ENCODE results near the gene NHLRC1.

NHLRC1 gene

GRCh38 chr6:18072841-18073240 lies 49.6 kb downstream of the NHLRC1 start:
- DNase-seq (ENCODE audit: low read depth) = no peak
- TF ChIP-seq, protein P1, sequence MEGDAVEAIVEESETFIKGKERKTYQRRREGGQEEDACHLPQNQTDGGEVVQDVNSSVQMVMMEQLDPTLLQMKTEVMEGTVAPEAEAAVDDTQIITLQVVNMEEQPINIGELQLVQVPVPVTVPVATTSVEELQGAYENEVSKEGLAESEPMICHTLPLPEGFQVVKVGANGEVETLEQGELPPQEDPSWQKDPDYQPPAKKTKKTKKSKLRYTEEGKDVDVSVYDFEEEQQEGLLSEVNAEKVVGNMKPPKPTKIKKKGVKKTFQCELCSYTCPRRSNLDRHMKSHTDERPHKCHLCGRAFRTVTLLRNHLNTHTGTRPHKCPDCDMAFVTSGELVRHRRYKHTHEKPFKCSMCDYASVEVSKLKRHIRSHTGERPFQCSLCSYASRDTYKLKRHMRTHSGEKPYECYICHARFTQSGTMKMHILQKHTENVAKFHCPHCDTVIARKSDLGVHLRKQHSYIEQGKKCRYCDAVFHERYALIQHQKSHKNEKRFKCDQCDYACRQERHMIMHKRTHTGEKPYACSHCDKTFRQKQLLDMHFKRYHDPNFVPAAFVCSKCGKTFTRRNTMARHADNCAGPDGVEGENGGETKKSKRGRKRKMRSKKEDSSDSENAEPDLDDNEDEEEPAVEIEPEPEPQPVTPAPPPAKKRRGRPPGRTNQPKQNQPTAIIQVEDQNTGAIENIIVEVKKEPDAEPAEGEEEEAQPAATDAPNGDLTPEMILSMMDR (IDR thresholded peaks at IDR 0.05; ENCODE audit: control insufficient read depth, extremely low read depth, insufficient read depth) = no peak
- no peak overlapping the region for H3K4me3 ChIP-seq (ENCODE audit: low read depth, low read length)

DNA sequence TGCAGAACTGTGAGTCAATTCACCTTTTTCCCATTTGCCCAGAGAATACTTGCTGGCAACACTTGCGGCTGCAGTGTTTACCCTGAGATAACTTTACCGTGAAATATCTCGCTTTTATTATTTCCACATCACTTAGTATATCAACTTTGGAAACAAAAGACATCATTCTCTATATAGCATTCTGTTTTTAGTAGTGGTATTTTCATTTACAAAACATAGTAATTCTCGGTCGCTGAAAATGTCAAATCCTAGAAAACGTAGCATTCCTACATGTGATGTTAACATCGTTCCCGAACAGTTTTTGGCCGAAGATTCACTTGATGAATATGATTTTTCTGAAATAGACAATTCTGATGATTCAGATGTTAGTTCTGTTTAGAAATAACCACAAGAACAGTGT lies 52.0 kb downstream of the NHLRC1 start:
- no peak for DNase-seq (ENCODE audit: low read depth)
- H3K4me3 ChIP-seq (ENCODE audit: low read depth, low read length) = no peak overlapping the region
- TF ChIP-seq, protein P1 (IDR thresholded peaks at IDR 0.05; ENCODE audit: control insufficient read depth, extremely low read depth, insufficient read depth) = no peak
